NCI-H345 treated with DMSO at 0.1 percent for 48 hours (cell line): Measurements from ENCODE around the gene SYNPO.
A peak's percentile ranks its signal among the peaks of the same experiment; 100 is the strongest.

Experiments
- DNase-seq: peaks from one replicate; lab custom pipeline; 2025; ENCODE audit not compliant: unreplicated experiment; lab: John Stamatoyannopoulos, UW

The SYNPO gene

DNA sequence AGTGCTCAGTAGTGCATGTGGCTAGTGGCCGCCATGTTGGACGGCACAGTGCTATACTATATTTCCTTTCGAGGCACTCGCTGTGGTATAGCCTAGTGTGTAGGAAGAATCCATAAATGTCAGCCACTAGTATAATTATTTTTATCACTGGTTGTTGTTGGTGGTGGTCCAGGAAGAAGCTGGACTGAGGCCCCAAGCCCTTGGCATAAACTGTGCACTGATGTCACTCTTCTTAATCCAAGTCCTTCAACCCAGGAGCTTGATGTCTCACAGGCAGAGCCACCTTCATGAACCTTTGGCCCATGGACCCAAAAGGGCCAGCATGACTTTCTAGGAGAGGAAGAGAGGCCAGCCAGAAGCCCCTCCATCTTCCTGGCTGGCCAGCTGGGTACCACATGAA lies 32.5 kb upstream of the SYNPO start:
- DNase-seq: no peak

DNA sequence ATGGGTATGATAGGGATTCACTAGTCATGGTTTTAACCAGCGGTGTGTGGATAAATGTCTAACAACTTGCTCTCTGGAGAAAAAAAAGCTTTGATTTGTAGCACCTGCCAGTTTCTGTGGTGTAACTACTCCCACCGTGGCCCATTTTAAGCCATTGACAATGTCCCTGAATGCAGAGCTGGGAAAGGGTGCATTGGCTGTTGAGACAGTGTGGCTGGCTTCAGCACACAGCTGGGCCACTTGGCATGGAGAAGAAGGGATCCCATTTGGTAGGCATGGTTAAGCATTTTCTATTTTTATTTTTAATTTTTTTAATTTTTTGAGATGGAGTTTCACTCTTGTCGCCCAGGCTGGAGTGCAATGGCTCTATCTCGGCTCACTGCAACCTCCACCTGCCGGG lies 31.5 kb upstream of the SYNPO start:
- no peak for DNase-seq

DNA sequence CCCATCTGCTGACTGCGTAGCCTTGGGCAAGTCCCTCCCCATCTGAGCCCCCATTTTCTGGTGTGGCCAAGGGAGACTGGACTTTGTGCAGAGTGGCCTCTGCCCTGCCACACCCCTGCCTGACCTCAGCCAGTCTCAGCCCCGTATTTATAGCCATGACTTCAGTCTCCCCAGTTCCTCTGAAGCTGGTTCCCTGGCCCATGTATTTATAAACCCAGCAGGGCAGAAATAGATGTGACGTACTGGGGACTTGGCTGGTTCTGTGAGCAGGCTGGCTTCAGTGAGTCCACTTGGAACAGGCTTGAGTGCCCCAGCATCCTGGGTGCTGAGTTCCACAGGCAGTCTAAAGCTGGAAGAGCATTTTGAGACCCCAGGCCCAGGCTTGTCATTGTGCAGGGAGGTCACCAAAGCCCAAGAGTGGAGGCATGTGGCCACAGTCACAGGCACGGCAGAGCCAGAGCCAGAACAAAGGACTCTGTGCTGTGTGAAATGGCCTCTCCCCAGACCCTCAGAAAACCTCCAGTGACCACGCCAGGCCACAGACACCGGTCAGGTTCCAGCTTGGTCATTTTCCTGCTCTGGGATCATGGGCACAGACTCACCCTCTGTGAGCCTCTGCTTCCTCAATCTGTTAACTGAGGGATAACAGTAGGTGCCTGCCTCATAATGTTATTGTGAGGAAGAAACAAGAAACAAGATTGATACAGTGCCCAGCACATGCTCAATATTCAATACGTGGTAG lies 30.4 kb upstream of the SYNPO start:
- DNase-seq: no peak

DNA sequence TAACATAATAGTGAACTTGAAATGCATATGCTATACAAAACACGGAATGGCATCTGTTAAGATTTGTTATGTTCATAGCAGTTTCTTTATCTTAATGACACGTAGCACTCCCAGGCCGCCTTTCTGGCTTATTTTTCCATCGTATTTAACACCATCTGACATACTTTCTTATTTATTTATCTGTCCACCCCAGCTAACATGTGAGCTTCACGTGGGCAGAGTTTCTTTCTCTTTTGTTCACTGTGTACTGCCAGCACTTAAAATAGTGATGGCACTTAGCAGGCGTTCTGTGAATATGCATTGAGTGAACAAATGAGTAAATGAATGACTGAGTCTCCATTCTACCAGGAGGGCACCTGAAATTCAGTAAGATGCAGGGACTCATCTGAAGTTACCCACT lies 29.4 kb upstream of the SYNPO start:
- no peak for DNase-seq

DNA sequence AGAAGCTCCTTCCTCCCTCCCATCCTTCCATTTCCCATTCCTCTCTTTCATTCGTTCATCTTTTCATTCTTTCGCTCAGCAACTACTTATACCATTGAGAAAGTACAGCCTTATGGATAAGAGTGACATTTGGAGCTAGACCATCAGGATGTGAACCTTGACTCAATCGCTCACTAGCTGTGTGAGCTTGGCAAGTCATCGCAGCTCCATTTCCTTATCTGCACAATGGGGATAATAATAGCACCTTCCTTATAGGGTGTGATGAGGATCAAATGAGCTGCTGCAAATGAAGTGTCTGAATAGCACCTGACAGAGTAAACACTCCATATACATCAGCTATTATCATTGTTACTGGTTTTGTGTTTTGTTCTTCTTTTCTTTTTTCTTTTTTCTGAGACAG lies 28.1 kb upstream of the SYNPO start:
- DNase-seq: peak; percentile 63

DNA sequence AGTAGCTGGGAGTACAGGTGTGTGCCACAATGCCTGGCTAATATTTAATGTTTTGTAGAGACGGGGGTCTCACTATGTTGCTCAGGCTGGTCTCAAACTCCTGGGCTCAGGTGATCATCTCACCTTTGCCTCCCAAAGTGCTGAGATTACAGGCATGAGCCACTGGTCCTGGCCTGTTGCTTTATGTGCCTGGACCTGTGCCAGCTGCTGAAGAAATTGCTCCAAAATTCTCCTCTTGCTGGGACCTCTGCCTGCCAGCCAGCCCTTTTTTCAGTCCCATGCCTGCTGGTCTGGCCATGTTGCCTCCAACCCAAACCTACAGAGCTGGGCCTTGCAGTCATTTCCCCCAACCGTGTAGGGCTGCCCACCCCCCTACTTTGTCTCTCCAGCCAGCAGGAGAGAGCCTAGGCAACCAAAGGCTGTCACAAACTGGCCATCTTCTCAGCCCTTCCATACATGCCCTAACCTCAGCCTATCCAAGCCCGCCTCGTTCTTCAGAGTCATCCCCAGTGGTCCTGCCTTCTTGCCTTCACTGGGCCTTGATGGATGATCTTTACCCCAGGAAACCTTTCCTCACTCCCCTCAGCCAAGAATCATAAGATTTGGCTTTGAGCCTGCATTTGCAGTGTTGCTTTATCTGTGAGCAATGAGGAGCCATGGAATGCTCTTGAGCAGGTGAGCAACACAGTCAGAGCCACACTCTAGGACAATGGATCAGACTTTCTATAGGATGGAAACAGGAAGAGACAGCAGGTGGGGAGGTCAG lies 27.4 kb upstream of the SYNPO start:
- no peak for DNase-seq

DNA sequence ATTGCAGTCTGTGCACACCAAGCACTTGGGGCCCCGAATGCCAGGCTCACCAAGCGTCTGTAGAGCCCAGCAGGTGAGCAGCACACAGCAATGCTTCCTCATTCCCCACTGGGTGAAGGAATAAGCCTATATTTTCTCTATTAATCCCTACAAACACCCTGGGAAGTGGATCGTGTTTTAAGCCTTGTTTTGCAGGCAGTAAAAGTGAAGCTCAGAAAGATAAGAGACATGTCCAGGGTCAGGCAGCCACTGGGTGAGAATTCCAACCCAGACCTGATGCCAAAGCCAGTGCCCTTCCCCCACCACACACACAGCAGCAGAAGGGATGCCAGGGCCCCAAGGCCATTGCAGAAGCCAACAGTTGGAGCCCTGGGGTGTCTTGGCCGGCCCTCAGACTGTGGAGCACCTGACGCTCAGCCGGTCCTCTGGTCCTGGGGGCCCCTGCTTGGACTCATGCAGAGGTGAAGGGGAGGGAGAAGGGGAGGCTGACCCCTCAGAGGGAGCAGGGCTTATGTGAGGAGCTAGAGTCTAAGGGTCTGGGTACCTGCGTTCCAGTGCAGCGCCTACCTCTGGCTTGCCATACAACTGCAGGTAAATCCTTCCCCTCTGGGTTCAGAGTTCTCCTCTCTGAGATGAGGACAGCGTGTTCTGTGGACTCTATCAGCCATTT lies 26.3 kb upstream of the SYNPO start:
- no peak for DNase-seq

DNA sequence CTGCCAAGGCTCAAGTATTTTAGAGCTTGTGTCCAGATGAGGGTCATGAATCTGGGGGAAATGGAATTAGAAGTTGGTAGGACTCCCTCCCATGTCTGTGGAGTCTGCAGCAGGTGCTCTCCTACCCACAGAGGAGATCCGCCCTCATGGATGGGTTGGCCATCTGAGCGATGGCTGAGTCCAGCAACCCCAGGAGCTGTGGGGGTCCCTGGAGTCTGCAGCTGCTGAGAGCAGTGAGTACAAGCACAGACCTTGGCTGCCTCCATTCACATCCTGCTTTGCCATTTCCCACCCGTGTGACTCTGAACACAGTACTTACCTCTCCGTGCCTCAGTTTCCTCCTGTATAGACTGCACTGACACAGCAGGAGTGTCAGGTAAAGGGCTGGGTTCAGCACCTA lies 25.8 kb upstream of the SYNPO start:
- DNase-seq: no peak

DNA sequence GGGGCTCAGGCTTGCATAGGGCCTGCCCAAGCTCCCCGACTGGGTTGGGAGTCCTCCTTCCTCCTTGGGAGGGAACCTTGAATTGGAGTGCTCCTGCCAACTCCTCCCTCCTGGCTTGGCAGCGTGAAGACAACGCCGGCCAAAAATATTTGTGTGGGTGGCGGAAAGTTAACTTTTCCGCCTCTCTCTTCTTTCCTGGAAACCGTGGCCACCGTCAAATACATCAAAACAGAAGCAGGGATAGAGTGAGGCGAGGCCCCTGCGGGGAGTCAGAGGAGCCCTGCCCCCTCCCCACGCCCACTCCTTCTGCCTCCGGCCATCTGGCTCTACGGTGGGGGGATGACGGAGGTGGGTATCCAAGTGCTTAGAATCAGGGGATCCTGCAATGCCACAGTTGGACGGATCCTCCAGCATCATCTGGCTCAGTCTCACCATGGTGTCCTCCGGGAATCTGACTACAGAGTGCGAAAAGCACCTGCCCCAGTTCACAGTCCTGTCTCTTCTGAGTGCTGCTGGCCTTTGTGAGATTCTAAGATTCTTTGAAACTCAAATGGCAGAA lies 25.2 kb upstream of the SYNPO start:
- DNase-seq: no peak

DNA sequence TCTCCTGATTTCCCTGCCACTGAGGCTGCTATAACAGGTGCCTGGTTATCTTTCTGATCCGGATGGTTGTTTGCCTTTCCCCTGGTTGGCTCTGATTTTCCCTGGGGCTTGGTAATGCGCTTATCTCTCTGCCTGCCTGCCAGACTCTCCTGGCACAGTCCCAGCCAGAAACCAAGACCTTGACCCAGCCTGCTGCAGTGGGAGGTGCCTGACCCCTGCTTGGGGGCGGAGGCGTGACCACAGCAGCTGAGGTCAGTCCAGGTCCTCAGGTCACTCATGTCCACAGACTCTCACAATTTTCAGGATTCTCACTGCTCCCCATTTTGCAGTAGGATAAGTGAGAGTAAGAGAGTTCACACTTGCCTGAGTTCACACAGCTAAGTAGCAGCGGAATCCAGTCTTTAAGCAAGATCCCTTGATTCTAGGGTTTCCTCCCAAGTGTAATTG lies 24.4 kb upstream of the SYNPO start:
- DNase-seq: no peak

DNA sequence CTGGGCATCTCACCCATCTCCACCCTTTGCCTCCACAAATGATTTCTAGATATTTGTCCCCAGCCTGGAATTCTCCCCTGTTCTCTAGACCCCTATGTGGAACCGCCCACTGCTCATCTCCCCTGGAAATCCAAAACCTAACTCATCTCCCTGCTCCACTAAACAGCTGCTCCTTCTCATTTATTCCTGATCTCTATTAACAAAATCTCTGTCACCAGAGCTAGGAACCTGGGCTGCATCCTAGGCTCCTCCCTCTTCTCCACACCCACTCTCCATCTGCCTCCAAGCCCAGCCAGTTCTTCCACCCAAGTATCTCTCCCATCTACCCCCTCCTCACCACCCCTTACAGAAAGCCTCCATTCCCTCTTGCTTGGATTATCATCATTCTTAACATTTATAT lies 24.0 kb upstream of the SYNPO start:
- no peak for DNase-seq

DNA sequence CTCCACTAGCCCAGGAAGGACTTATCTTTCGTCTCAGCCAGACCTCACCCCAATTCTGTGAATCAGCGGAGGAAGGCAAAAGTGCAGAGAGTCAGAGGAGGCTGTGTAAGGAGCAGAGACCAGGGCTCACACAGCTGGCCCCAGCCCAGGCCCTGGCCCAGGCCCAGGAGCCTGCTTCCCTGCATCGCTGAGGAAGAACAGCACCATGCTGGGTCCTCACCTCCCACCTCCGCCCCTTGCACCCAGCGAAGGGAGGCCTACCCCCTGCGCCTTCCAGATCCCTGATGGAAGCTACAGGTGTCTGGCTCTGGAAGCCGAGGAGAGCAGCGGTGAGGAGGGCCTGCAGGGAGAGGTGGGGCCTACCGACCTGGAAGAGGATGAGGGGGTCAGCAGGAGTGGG lies 22.3 kb upstream of the SYNPO start:
- DNase-seq: no peak

DNA sequence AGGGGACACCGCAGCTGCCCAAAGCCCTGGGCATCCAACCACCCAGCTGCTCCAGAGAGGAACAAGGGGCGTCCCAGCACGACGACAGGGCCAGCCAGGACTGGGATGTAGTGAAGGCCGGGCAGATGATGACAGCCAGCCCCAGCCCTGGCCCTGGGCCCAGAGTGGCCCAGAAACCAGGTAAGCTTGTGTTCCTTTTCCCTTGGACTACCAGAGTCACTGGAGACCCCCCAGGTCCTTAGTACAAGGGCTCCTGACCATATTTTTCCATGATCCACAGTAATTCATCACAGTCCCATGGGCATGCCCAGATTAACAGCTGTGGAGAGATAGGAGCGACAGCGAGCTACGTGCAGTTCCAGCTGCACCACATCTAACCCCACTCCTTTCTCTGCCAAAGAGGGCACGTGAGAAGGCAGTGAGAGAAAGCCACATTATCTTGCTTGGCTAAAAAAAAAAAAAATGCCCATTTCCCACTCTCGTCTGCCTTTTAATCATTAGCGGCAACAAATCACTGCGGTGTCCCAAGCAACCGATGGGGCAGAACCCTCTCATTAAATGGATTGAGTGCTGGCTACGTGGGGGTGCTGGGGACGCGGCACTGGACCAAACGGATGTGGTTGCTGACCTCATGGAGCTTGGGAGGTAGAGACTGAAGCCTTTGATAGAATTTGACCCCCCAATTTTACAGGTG lies 21.7 kb upstream of the SYNPO start:
- no peak for DNase-seq

DNA sequence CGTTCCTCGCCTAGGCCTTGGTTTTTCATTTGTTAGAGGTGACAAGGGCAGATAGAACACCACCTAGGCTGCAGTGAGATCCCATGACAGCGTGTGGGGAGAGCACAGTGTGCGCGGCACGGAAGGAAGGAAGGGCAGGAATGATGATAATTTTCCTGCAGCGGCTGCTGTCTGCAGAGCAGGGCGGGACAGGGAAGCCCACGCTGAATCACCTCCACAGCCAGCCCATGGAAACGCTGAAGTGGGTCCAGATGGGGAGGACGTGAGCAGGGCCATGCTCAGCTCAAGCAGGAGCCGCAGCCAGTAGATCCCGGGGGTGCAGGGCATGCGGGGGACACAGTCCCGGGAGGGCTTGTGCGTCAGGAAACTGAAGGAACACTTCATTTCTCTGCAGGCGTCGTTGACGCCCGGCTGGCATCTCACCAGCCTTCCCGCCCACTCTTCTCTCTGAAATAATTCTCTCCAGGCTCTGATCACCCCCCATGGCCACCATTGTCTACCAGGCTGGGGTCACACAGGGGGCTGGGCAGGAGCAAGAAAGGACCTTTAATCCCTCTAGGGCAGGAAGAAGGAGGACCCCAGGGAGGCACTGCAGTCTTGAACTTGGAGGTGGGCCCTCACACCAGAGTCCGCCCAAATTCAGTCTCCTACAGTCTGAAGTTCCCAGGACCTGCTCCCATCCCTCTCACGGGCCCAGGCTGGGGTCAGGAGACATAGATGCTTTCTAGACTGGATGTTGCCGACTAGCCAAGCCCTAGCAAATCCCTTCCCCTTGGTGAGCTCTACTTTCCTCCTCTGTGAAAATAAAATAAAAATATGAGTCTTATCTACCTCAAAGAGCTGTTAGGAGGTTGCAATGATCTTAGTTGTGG lies 20.9 kb upstream of the SYNPO start:
- no peak for DNase-seq

DNA sequence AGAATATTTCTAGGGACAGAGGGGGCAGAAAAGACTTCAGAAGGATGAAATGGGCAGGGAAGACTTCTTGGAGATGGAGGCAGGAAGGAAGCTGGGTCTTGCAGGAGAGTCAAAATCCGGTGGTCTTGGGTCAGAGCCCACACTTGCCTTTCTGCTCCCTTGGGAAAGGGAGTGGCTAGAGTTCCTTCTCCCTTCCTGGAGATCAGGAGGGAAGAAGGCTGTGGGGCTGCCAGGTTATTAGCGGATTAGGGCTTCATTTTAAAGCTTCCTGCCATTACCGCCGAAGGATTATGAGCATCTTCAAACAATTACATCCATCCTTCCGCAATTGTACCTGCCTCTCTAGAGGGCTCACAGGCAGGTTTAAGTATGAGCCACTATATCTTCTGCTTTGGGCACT lies 19.2 kb upstream of the SYNPO start:
- DNase-seq: no peak

DNA sequence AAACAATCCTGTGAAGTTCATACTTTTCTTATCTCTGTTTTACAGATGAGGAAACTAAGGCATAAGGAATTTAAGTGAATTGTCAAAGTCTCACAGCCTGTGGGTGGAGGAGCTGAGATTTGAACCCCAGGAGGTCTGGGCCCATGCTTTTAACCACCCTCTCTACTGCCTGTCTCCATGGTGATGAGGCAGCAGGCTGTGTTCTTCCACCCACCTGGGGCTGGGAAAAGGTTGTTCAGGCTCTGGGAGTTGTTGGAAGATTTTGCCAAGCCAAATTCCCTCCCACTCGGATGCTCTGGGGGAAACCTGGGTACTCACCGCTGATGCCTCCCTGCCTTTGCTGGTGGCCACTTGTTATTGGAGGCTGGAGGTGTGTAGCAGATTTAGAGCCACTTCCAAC lies 18.3 kb upstream of the SYNPO start:
- no peak for DNase-seq

DNA sequence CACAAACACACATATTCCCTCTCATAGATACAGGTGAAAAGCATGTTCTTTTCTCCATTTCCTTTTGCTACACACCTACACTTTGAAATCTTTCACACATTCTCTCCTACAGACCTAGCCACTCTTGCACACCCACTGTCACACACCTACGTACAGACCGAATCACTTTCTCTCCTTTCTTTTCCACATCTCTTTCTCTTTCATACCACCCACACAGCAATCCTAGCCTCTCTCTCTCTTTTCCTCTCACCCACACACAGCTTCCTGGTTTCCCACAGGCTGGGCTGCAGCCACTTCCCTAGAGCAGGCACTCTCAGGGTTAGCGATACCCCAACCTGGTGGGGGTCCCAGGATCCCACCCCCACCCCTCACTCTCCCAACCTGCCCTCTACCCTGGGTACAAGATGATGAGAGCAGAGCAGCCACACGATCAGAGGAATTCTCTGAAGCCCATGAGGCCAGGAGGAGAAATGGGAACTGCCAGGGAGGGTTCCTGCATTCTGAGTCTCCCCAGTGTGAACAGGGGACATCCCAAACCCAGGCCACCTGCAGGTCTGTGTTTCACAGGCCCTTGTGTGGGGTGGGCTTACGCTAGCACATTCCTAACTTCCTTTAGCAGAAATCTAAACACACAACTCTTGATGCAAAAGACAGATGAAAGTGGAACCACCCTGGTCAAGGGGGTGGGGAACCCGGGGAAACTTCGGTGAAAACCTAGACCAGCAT lies 17.1 kb upstream of the SYNPO start:
- DNase-seq: no peak

DNA sequence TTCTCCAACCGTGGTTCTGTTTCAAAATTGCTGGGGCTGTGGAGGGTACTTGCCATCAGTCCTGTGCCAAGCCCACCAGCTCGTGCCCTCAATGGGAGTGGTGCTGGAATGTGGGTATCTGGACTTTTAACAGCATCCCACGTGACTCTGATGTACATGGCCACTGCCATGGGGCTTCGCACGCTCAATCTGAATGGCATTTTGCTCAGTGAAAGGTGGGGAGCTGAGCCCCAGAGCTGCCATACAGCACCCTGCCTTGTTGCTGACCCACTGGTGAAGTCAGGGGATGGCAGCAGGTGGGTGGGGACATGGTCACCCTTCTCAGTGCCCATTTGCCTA lies 16.6 kb upstream of the SYNPO start:
- DNase-seq: no peak

DNA sequence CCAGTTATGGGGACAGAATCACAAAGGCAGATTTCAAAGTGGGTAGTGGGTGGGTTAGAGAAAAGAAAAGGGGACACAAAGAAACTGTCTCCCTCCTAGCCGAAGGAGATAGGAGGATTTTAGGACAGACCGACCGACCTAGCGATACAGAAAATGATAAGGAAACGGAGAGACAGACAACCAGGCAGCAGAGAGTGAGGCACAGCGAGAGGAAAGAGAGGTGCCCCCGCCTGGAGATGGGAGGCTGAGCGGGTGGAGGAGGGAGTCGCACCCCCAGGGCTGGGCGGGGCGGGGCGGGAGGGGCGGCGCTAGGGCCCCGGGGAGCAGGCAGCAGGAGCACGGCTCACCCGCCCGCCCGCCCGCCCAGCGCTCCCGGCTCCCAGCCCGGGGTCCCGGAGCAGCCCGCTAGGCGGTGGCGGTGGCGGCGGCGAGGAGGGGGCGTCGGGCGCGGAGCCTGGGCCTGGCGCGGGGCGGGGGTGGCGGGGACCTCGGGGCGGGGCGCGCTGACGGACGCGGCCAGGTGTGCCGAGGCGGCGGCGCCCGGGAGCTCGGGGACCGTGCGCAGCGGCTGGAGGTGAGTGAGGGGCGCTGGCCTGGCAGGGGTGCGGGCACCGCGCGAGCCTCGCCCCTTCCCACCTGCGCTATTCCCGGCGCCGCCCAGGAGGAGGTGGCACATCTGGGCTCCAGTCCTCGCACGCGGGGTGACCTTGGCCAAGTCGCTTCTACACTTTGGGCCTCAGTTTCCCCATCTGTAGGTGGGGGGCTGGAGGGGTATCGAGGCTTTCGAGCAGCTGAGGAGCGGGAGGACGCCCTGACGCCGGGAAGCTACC lies 15.9 kb upstream of the SYNPO start:
- DNase-seq: no peak
